Measurements from ENCODE around the gene OSBPL10.

DNA sequence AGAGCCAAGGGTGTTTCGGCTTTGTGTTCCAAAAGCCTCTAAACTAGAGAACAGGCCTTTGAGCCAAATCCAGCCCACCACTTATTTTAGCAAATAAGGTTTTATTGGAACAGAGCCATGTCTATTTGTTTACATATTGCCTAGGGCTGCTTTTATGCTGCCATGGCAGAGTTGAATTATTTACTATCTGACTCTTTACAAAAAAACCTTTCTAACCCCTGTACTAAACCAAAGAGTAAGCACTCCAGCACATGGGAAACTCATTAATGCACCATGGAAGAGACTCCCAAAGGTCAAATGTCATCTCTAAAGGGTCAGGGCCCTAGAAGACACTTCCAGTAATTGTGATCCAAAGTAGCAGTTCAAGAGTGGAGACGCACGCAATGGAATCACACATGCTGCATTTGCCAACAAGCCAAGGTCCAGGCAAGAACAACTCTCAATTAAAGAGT lies 22.3 kb downstream of the OSBPL10 start:
- TF ChIP-seq, protein P1, sequence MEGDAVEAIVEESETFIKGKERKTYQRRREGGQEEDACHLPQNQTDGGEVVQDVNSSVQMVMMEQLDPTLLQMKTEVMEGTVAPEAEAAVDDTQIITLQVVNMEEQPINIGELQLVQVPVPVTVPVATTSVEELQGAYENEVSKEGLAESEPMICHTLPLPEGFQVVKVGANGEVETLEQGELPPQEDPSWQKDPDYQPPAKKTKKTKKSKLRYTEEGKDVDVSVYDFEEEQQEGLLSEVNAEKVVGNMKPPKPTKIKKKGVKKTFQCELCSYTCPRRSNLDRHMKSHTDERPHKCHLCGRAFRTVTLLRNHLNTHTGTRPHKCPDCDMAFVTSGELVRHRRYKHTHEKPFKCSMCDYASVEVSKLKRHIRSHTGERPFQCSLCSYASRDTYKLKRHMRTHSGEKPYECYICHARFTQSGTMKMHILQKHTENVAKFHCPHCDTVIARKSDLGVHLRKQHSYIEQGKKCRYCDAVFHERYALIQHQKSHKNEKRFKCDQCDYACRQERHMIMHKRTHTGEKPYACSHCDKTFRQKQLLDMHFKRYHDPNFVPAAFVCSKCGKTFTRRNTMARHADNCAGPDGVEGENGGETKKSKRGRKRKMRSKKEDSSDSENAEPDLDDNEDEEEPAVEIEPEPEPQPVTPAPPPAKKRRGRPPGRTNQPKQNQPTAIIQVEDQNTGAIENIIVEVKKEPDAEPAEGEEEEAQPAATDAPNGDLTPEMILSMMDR (IDR thresholded peaks at IDR 0.05; ENCODE audit: insufficient read depth, low read depth, low read length): no peak
- TF ChIP-seq EZH2 (IDR thresholded peaks at IDR 0.05; ENCODE audit: insufficient read depth, low read length): no peak

All from astrocyte (in vitro differentiated cells and primary cell).